ENCODE data around the gene SFRP4. TPM values are rescaled to one million over a fixed set of nuclear protein-coding genes. Genes with fewer than 3 reads are reported as not detected.

The SFRP4 gene
- total RNA-seq, 4 donors from 2014 or later = 3.0 to 11.3 (median 6.8) TPM

- Histone ChIP-seq H3K27me3 (no peaks in the 10 kb centered on the region), H3K9me3 (no peaks in the 10 kb centered on the region), H3K36me3 (no peaks in the 10 kb centered on the region), H3K4me1 (peaks cover 11 to 21% (median 16%) of the 10 kb centered on the region in 4 donors), H3K27ac (replicated peaks in 1 of 4) (peak overlapping the region in 1 of 4 donors; percentile 30), H3K4me3 (no peak overlapping the region)
- no peak for DNase-seq (ENCODE audit: extremely low spot score)
- TF ChIP-seq CTCF (IDR thresholded peaks at IDR 0.05) (no peak), POLR2AphosphoS5 (IDR thresholded peaks at IDR 0.05) (peak in 1 of 2 donors; percentile 22)
- WGBS = 86% methylated on average over 2 of the region's 2 CpGs
- intact Hi-C loops (cut with DNase I) = loop anchor here (5.0 kb wide), 1 partner anchor 205 kb away; no protein-coding TSS in a partner anchor
Observed at GRCh38 chr7:37901890-37902524, 14.6 kb downstream of the SFRP4 start.

GRCh38 chr7:37901236-37901827, 15.3 kb downstream of the SFRP4 start:
- H3K9me3 ChIP-seq = no peaks in the 10 kb centered on the region
- intact Hi-C loops (cut with DNase I) = loop anchor here (5.0 kb wide), 1 partner anchor 206 kb away; no protein-coding TSS in a partner anchor
- WGBS = 15% methylated on average over 6 of the region's 6 CpGs
- no peak overlapping the region for H3K4me3 ChIP-seq
- no peaks in the 10 kb centered on the region for H3K36me3 ChIP-seq
- H3K27ac ChIP-seq (replicated peaks in 1 of 4) = peak overlapping the region in 1 of 4 donors; percentile 30
- DNase-seq (ENCODE audit: extremely low spot score) = no peak
- no peak for TF ChIP-seq POLR2AphosphoS5 (IDR thresholded peaks at IDR 0.05)
- TF ChIP-seq CTCF (IDR thresholded peaks at IDR 0.05) = peak; percentile 43 to 65 (median 57)
- no peaks in the 10 kb centered on the region for H3K27me3 ChIP-seq
- peaks cover 11 to 21% (median 16%) of the 10 kb centered on the region in 4 donors for H3K4me1 ChIP-seq

- H3K36me3 ChIP-seq = no peaks in the 10 kb centered on the region
- intact Hi-C loops (cut with DNase I) = loop anchor here (5.0 kb wide), 2 partner anchors 208 to 323 kb away; no protein-coding TSS in a partner anchor
- H3K9me3 ChIP-seq = no peaks in the 10 kb centered on the region
- WGBS = 78% methylated on average over 3 of the region's 3 CpGs
- no peaks in the 10 kb centered on the region for H3K27me3 ChIP-seq
- DNase-seq (ENCODE audit: extremely low spot score) = no peak
- peaks cover 11 to 21% (median 16%) of the 10 kb centered on the region in 4 donors for H3K4me1 ChIP-seq
- no peak overlapping the region for H3K4me3 ChIP-seq
- TF ChIP-seq POLR2AphosphoS5 (IDR thresholded peaks at IDR 0.05) (no peak), CTCF (IDR thresholded peaks at IDR 0.05) (no peak), EP300 (IDR thresholded peaks at IDR 0.05) (no peak), POLR2A (IDR thresholded peaks at IDR 0.05; ENCODE audit: low read depth) (no peak)
- H3K27ac ChIP-seq (replicated peaks in 1 of 4) = no peak overlapping the region
Observed at GRCh38 chr7:37899712-37900247, 16.8 kb downstream of the SFRP4 start.

- Histone ChIP-seq H3K9me3 (no peaks in the 10 kb centered on the region), H3K27me3 (no peaks in the 10 kb centered on the region), H3K4me3 (no peak overlapping the region), H3K4me1 (no peaks in the 10 kb centered on the region), H3K36me3 (no peaks in the 10 kb centered on the region), H3K27ac (replicated peaks in 1 of 4) (no peak overlapping the region)
- DNase-seq (ENCODE audit: extremely low spot score) = no peak
- TF ChIP-seq POLR2A (IDR thresholded peaks at IDR 0.05; ENCODE audit: low read depth) (no peak), EP300 (IDR thresholded peaks at IDR 0.05) (no peak), CTCF (IDR thresholded peaks at IDR 0.05) (no peak), POLR2AphosphoS5 (IDR thresholded peaks at IDR 0.05) (no peak)
- WGBS = 90% methylated on average over 3 of the region's 3 CpGs
- intact Hi-C loops (cut with DNase I) = loop anchor here (5.0 kb wide), 1 partner anchor 328 kb away; no protein-coding TSS in a partner anchor
Observed at GRCh38 chr7:37894671-37895070, 21.9 kb downstream of the SFRP4 start.
